Caco-2 (cell line): ENCODE data around the gene INSYN2B. TPM values are rescaled to one million over a fixed set of nuclear protein-coding genes. Genes with fewer than 3 reads are reported as not detected.

Experiments
- BruUV-seq: library from RNA; stranded (reverse); fragments of 400-500 nt; replicated peaks from 2 replicates; lab custom pipeline; 2021; lab: Mats Ljungman, UMichigan
- CTCF ChIA-PET: fragments of 300-600 bp; sonication (Branson Sonifier 250); formaldehyde crosslinking; loops from one replicate; lab custom pipeline; 2022; ENCODE audit warnings: antibody characterized with exemption; lab: Charles Lee
- POLR2A ChIA-PET: fragments of 300-600 bp; sonication (Branson Sonifier 250); formaldehyde crosslinking; loops from one replicate; lab custom pipeline; 2022; ENCODE audit warnings: antibody characterized with exemption; lab: Charles Lee
- DNase-seq, 2 experiments: peaks; one replicate each; pipeline versions ENCODE4 v3.0.0 to v3.0.0-alpha.2; 2020 to 2022
- H3K27me3 ChIP-seq: replicated peaks from 2 replicates; pipeline ENCODE4 v1.6.0; 2011; ENCODE audit warnings: low read length; ENCODE audit not compliant: control insufficient read depth, insufficient read depth
- H3K36me3 ChIP-seq: 2 replicates; pipeline ENCODE4 v1.5.1; 2011; ENCODE audit warnings: low read length; ENCODE audit not compliant: control insufficient read depth, insufficient read depth
- H3K4me1 ChIP-seq: fragments of 250-450 bp; sonication (Bioruptor Pico); 2 replicates; pipeline ENCODE4 v1.5.1; 2020; ENCODE audit warnings: mild to moderate bottlenecking
- H3K4me3 ChIP-seq: 2 replicates; pipeline ENCODE4 v1.5.1; 2011; ENCODE audit warnings: low read depth, mild to moderate bottlenecking, control low read depth, low read length
- H3K9me3 ChIP-seq: fragments of 250-450 bp; sonication (Bioruptor Pico); 2 replicates; pipeline ENCODE4 v1.5.1; 2020; ENCODE audit warnings: mild to moderate bottlenecking, moderate library complexity
- H3K27ac Mint-ChIP-seq: one replicate; pipeline ENCODE4 v1.8.0; 2022; ENCODE audit warnings: mixed read lengths; ENCODE audit not compliant: unreplicated experiment
- H3K27me3 Mint-ChIP-seq: one replicate; pipeline ENCODE4 v1.8.0; 2022; ENCODE audit warnings: mixed read lengths; ENCODE audit not compliant: insufficient read depth, unreplicated experiment
- H3K36me3 Mint-ChIP-seq: one replicate; pipeline ENCODE4 v1.8.0; 2022; ENCODE audit warnings: mild to moderate bottlenecking, mixed read lengths; ENCODE audit not compliant: insufficient read depth, unreplicated experiment
- H3K4me1 Mint-ChIP-seq: one replicate; pipeline ENCODE4 v1.8.0; 2022; ENCODE audit warnings: low read depth, mixed read lengths; ENCODE audit not compliant: unreplicated experiment
- H3K4me3 Mint-ChIP-seq: one replicate; pipeline ENCODE4 v1.8.0; 2022; ENCODE audit warnings: mild to moderate bottlenecking, moderate library complexity, mixed read lengths; ENCODE audit not compliant: unreplicated experiment
- H3K9me3 Mint-ChIP-seq: one replicate; pipeline ENCODE4 v1.8.0; 2022; ENCODE audit warnings: mixed read lengths; ENCODE audit not compliant: unreplicated experiment
- CTCF ChIP-seq, 2 experiments: fragments of 200-600 bp in 1 of 2; IDR thresholded peaks; 1 replicate in 1 of 2; 2 replicates in 1 of 2; pipeline versions ENCODE4 v1.5.1 to v1.8.0; 2011 to 2022; ENCODE audit warnings: antibody characterized with exemption in 1 of 2, control low read depth in 1 of 2, inconsistent platforms in 1 of 2, low read depth in 1 of 2, low read length in 1 of 2, mild to moderate bottlenecking in 1 of 2, moderate library complexity in 1 of 2; ENCODE audit not compliant: insufficient read depth in 1 of 2, severe bottlenecking in 1 of 2, unreplicated experiment in 1 of 2
- intact Hi-C: fragments of 100-400 bp; cut with micrococcal nuclease; formaldehyde crosslinking; loops from one replicate; pipeline ENCODE4 v1.10.0; 2022; ENCODE audit not compliant: unreplicated experiment
- total RNA-seq: library from RNA; stranded (reverse); gene quantifications from 2 replicates; pipeline ENCODE4 v1.2.3, GENCODE V29; 2022

The INSYN2B gene
- total RNA-seq, 1 experiment from 2014 or later = not detected

- no TSS peak for BruUV-seq
- H3K4me3 Mint-ChIP-seq = no peak overlapping the region
- no peaks in the 10 kb centered on the region for H3K27me3 ChIP-seq
- no peak overlapping the region for H3K4me3 ChIP-seq
- POLR2A ChIA-PET = no interaction called here
- peaks cover 26% of the 10 kb centered on the region for H3K9me3 Mint-ChIP-seq
- CTCF ChIA-PET = no interaction called here
- TF ChIP-seq CTCF (IDR thresholded peaks at IDR 0.05; ENCODE audit: insufficient read depth in 1 of 2, low read depth in 1 of 2, low read length in 1 of 2, severe bottlenecking in 1 of 2, unreplicated experiment in 1 of 2) = no peak
- no peak for DNase-seq
- H3K9me3 ChIP-seq = peaks cover 11% of the 10 kb centered on the region
- no peaks in the 10 kb centered on the region for H3K36me3 ChIP-seq
- no peak overlapping the region for H3K27ac Mint-ChIP-seq
- H3K4me1 ChIP-seq = no peaks in the 10 kb centered on the region
- intact Hi-C loops = no loop called here
- peaks cover 10% of the 10 kb centered on the region for H3K27me3 Mint-ChIP-seq
- no peaks in the 10 kb centered on the region for H3K36me3 Mint-ChIP-seq
- H3K4me1 Mint-ChIP-seq = no peaks in the 10 kb centered on the region
These were observed 132.8 kb downstream of the INSYN2B start for GRCh38 chr5:169847519-169847918.

DNA sequence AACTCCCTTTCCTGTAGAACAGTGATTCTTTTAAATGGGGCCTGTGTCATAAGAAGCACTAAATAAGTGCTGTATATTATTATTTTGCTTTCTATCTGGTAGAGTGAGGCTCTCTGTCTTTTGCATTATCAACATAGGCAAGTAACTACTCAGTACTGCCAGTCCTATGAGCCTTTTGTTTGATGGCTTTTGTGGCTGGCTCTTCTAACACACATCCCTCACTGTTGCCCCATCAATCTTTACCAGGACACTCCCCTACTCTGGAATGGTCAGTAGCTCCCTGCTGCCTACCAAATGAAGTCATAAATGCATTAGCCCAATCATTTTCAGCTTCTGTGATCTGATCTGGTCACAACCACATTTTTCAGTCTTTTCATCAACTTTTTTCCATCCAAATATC lies 137.6 kb downstream of the INSYN2B start:
- H3K36me3 ChIP-seq = no peaks in the 10 kb centered on the region
- H3K27ac Mint-ChIP-seq = no peak overlapping the region
- H3K9me3 Mint-ChIP-seq = no peaks in the 10 kb centered on the region
- BruUV-seq = no TSS peak
- CTCF ChIA-PET = no interaction called here
- no peak overlapping the region for H3K4me3 ChIP-seq
- no peaks in the 10 kb centered on the region for H3K36me3 Mint-ChIP-seq
- POLR2A ChIA-PET = no interaction called here
- H3K27me3 Mint-ChIP-seq = peaks cover 15% of the 10 kb centered on the region
- H3K4me3 Mint-ChIP-seq = no peak overlapping the region
- no peak for TF ChIP-seq CTCF (IDR thresholded peaks at IDR 0.05; ENCODE audit: insufficient read depth in 1 of 2, low read depth in 1 of 2, low read length in 1 of 2, severe bottlenecking in 1 of 2, unreplicated experiment in 1 of 2)
- no peaks in the 10 kb centered on the region for H3K27me3 ChIP-seq
- intact Hi-C loops = no loop called here
- no peaks in the 10 kb centered on the region for H3K4me1 Mint-ChIP-seq
- H3K9me3 ChIP-seq = no peaks in the 10 kb centered on the region
- no peak for DNase-seq
- no peaks in the 10 kb centered on the region for H3K4me1 ChIP-seq

GRCh38 chr5:169840405-169840804 lies 139.9 kb downstream of the INSYN2B start:
- no peak for DNase-seq
- no peaks in the 10 kb centered on the region for H3K4me1 ChIP-seq
- intact Hi-C loops = no loop called here
- H3K4me3 ChIP-seq = no peak overlapping the region
- POLR2A ChIA-PET = no interaction called here
- no peaks in the 10 kb centered on the region for H3K36me3 Mint-ChIP-seq
- H3K27ac Mint-ChIP-seq = no peak overlapping the region
- no peak for TF ChIP-seq CTCF (IDR thresholded peaks at IDR 0.05; ENCODE audit: insufficient read depth in 1 of 2, low read depth in 1 of 2, low read length in 1 of 2, severe bottlenecking in 1 of 2, unreplicated experiment in 1 of 2)
- no peaks in the 10 kb centered on the region for H3K9me3 Mint-ChIP-seq
- no TSS peak for BruUV-seq
- H3K4me3 Mint-ChIP-seq = no peak overlapping the region
- H3K4me1 Mint-ChIP-seq = no peaks in the 10 kb centered on the region
- no peaks in the 10 kb centered on the region for H3K27me3 ChIP-seq
- no peaks in the 10 kb centered on the region for H3K9me3 ChIP-seq
- H3K27me3 Mint-ChIP-seq = peaks cover 17% of the 10 kb centered on the region
- CTCF ChIA-PET = no interaction called here
- no peaks in the 10 kb centered on the region for H3K36me3 ChIP-seq
